ENCODE results near the gene TNXB.
"Not testable (repeated sequence)": the region's sequence is repeated elsewhere in the genome, so short reads cannot be mapped to it uniquely, and the experiment has no call there.

TNXB gene

GRCh38 chr6:32110632-32111031 is 1.5 kb upstream of the TNXB start:
- no peak overlapping the region for H3K9ac ChIP-seq (ENCODE audit: low read depth, low read length)
- 0 out of 2 replicates have a peak, but pooled peaks cover 3% of the 10 kb centered on the region for H3K4me1 ChIP-seq (ENCODE audit: insufficient read depth, low read length)
- no peaks in the 10 kb centered on the region for H3K9me3 ChIP-seq (ENCODE audit: control insufficient read depth, insufficient read depth, low read length)

GRCh38 chr6:32109765-32110160 is 625 bp upstream of the TNXB start:
- Histone ChIP-seq H3K9ac (ENCODE audit: low read depth, low read length) (no peak overlapping the region), H3K36me3 (ENCODE audit: insufficient read depth, low read length) (no peaks in the 10 kb centered on the region), H3K9me3 (ENCODE audit: control insufficient read depth, insufficient read depth, low read length) (no peaks in the 10 kb centered on the region), H3K4me1 (ENCODE audit: insufficient read depth, low read length) (0 out of 2 replicates have a peak, but pooled peaks cover 3% of the 10 kb centered on the region)

More at GRCh38 chr6:32110632-32111031, 1.5 kb upstream of the TNXB start:
- H3K36me3 ChIP-seq (ENCODE audit: insufficient read depth, low read length): no peaks in the 10 kb centered on the region

GRCh38 chr6:32108727-32109113 is 418 bp downstream of the TNXB start:
- Histone ChIP-seq H3K9ac (ENCODE audit: low read depth, low read length) (no peak overlapping the region; the same call in 1 of the 2 replicates), H3K9me3 (ENCODE audit: control insufficient read depth, insufficient read depth, low read length) (no peaks in the 10 kb centered on the region), H3K4me1 (ENCODE audit: insufficient read depth, low read length) (0 out of 2 replicates have a peak, but pooled peaks cover 3% of the 10 kb centered on the region), H3K36me3 (ENCODE audit: insufficient read depth, low read length) (no peaks in the 10 kb centered on the region)

GRCh38 chr6:32108094-32108627 is 977 bp downstream of the TNXB start:
- no peaks in the 10 kb centered on the region for H3K4me1 ChIP-seq (ENCODE audit: insufficient read depth, low read length)
- no peaks in the 10 kb centered on the region for H3K9me3 ChIP-seq (ENCODE audit: control insufficient read depth, insufficient read depth, low read length)
- no peak overlapping the region for H3K9ac ChIP-seq (ENCODE audit: low read depth, low read length)
- H3K36me3 ChIP-seq (ENCODE audit: insufficient read depth, low read length): no peaks in the 10 kb centered on the region

GRCh38 chr6:32107406-32107805 is 1.7 kb downstream of the TNXB start:
- H3K4me1 ChIP-seq (ENCODE audit: insufficient read depth, low read length): no peaks in the 10 kb centered on the region
- no peak overlapping the region for H3K9ac ChIP-seq (ENCODE audit: low read depth, low read length)

GRCh38 chr6:32105433-32105832 is 3.7 kb downstream of the TNXB start:
- Histone ChIP-seq H3K36me3 (ENCODE audit: insufficient read depth, low read length) (no peaks in the 10 kb centered on the region), H3K9ac (ENCODE audit: low read depth, low read length) (no peak overlapping the region), H3K4me1 (ENCODE audit: insufficient read depth, low read length) (no peaks in the 10 kb centered on the region), H3K9me3 (ENCODE audit: control insufficient read depth, insufficient read depth, low read length) (no peaks in the 10 kb centered on the region)

More at GRCh38 chr6:32107406-32107805, 1.7 kb downstream of the TNXB start:
- Histone ChIP-seq H3K9me3 (ENCODE audit: control insufficient read depth, insufficient read depth, low read length) (no peaks in the 10 kb centered on the region), H3K36me3 (ENCODE audit: insufficient read depth, low read length) (no peaks in the 10 kb centered on the region)

GRCh38 chr6:32102255-32102654 is 6.9 kb downstream of the TNXB start:
- H3K9ac ChIP-seq (ENCODE audit: low read depth, low read length): no peak overlapping the region
- no peaks in the 10 kb centered on the region for H3K36me3 ChIP-seq (ENCODE audit: insufficient read depth, low read length)
- no peaks in the 10 kb centered on the region for H3K9me3 ChIP-seq (ENCODE audit: control insufficient read depth, insufficient read depth, low read length)
- no peaks in the 10 kb centered on the region for H3K4me1 ChIP-seq (ENCODE audit: insufficient read depth, low read length)

GRCh38 chr6:32100251-32100650 is 8.9 kb downstream of the TNXB start:
- not testable (repeated sequence) for H3K36me3 ChIP-seq (ENCODE audit: insufficient read depth, low read length); H3K4me1 ChIP-seq (ENCODE audit: insufficient read depth, low read length); H3K9me3 ChIP-seq (ENCODE audit: control insufficient read depth, insufficient read depth, low read length); H3K9ac ChIP-seq (ENCODE audit: low read depth, low read length)

GRCh38 chr6:32097364-32097763 is 11.8 kb downstream of the TNXB start:
- H3K9ac ChIP-seq (ENCODE audit: low read depth, low read length): no peak overlapping the region
- no peaks in the 10 kb centered on the region for H3K4me1 ChIP-seq (ENCODE audit: insufficient read depth, low read length)
- no peaks in the 10 kb centered on the region for H3K36me3 ChIP-seq (ENCODE audit: insufficient read depth, low read length)
- H3K9me3 ChIP-seq (ENCODE audit: control insufficient read depth, insufficient read depth, low read length): no peaks in the 10 kb centered on the region

GRCh38 chr6:32096394-32097258 is 12.5 kb downstream of the TNXB start:
- no peaks in the 10 kb centered on the region for H3K4me1 ChIP-seq (ENCODE audit: insufficient read depth, low read length)
- H3K9ac ChIP-seq (ENCODE audit: low read depth, low read length): no peak overlapping the region; the same call in 1 of the 2 replicates
- no peaks in the 10 kb centered on the region for H3K9me3 ChIP-seq (ENCODE audit: control insufficient read depth, insufficient read depth, low read length)
- no peaks in the 10 kb centered on the region for H3K36me3 ChIP-seq (ENCODE audit: insufficient read depth, low read length)

GRCh38 chr6:32096087-32096393 is 13.1 kb downstream of the TNXB start:
- no peaks in the 10 kb centered on the region for H3K9me3 ChIP-seq (ENCODE audit: control insufficient read depth, insufficient read depth, low read length)
- H3K36me3 ChIP-seq (ENCODE audit: insufficient read depth, low read length): no peaks in the 10 kb centered on the region
- no peak overlapping the region; the same call in 1 of the 2 replicates for H3K9ac ChIP-seq (ENCODE audit: low read depth, low read length)
- H3K4me1 ChIP-seq (ENCODE audit: insufficient read depth, low read length): no peaks in the 10 kb centered on the region

GRCh38 chr6:32095338-32096086 is 13.6 kb downstream of the TNXB start:
- H3K9me3 ChIP-seq (ENCODE audit: control insufficient read depth, insufficient read depth, low read length): no peaks in the 10 kb centered on the region
- H3K36me3 ChIP-seq (ENCODE audit: insufficient read depth, low read length): no peaks in the 10 kb centered on the region
- no peaks in the 10 kb centered on the region for H3K4me1 ChIP-seq (ENCODE audit: insufficient read depth, low read length)
- H3K9ac ChIP-seq (ENCODE audit: low read depth, low read length): no peak overlapping the region

GRCh38 chr6:32092760-32093497 is 16.2 kb downstream of the TNXB start:
- Histone ChIP-seq H3K36me3 (ENCODE audit: insufficient read depth, low read length) (no peaks in the 10 kb centered on the region), H3K4me1 (ENCODE audit: insufficient read depth, low read length) (peaks cover 6% of the 10 kb centered on the region; the same call in 1 of the 2 replicates), H3K9ac (ENCODE audit: low read depth, low read length) (no peak overlapping the region), H3K9me3 (ENCODE audit: control insufficient read depth, insufficient read depth, low read length) (no peaks in the 10 kb centered on the region)

All from ES-I3 (cell line).